Activated CD4-positive, alpha-beta T cell treated with anti-CD3 and anti-CD28 coated beads, Interleukin-10, Interleukin-2, amounts not matched to agents 100 ng/mL and 50 ng/mL, durations not matched to agents 16 hours and 8 hours (primary cell): ENCODE measurements around the gene ELF1.
"Not testable (repeated sequence)": the region's sequence is repeated elsewhere in the genome, so short reads cannot be mapped to it uniquely, and the experiment has no call there.

Experiments used
- DNase-seq: peaks from one replicate; pipeline ENCODE4 v3.0.0-alpha.2; 2020

ELF1 gene

GRCh38 chr13:41019011-41019487 lies at the start of gene ELF1:
ELF1 (minus strand) TSS chr13:41019316; CDS start chr13:40982054, 37,262 bp downstream.
- DNase-seq, result peak; percentile 88

GRCh38 chr13:41065078-41065477 lies 46.0 kb upstream of the ELF1 start:
- DNase-seq, result no peak

GRCh38 chr13:41064493-41064892 lies 45.4 kb upstream of the ELF1 start:
- DNase-seq, result peak; percentile 21

GRCh38 chr13:41061914-41062837 lies 43.1 kb upstream of the ELF1 start:
- no peak for DNase-seq

- peak; percentile 92 for DNase-seq
Measured at GRCh38 chr13:41061075-41061913, 42.2 kb upstream of the ELF1 start, which contains the start of gene WBP4. WBP4 (plus strand) TSS chr13:41061509; CDS start chr13:41061674, 165 bp downstream.

- DNase-seq, result peak; percentile 86
Measured at GRCh38 chr13:41060724-41061074, 41.6 kb upstream of the ELF1 start.

- DNase-seq, result peak; percentile 85
Measured at GRCh38 chr13:41060082-41060723, 41.1 kb upstream of the ELF1 start.

- no peak for DNase-seq
Measured at GRCh38 chr13:41059456-41060081, 40.5 kb upstream of the ELF1 start.

GRCh38 chr13:41058295-41059070 lies 39.4 kb upstream of the ELF1 start:
- DNase-seq, result peak; percentile 6

- no peak for DNase-seq
Measured at GRCh38 chr13:41056826-41057711, 38.0 kb upstream of the ELF1 start.

GRCh38 chr13:41056194-41056593 lies 37.1 kb upstream of the ELF1 start:
- no peak for DNase-seq

- peak; percentile 7 for DNase-seq
Measured at GRCh38 chr13:41054919-41055619, 36.0 kb upstream of the ELF1 start.

- DNase-seq, result peak; percentile 72
Measured at GRCh38 chr13:41054212-41054877, 35.2 kb upstream of the ELF1 start.

GRCh38 chr13:41053384-41053826 lies 34.3 kb upstream of the ELF1 start:
- DNase-seq, result no peak

GRCh38 chr13:41052441-41052840 lies 33.3 kb upstream of the ELF1 start:
- no peak for DNase-seq

GRCh38 chr13:41049480-41050440 lies 30.6 kb upstream of the ELF1 start:
- DNase-seq, result no peak

GRCh38 chr13:41048640-41049039 lies 29.5 kb upstream of the ELF1 start:
- DNase-seq, result no peak

- not testable (repeated sequence) for DNase-seq
Measured at GRCh38 chr13:41042419-41042818, 23.3 kb upstream of the ELF1 start.
